HepG2 (cell line): Measurements from ENCODE around the gene ABHD3.

ENCODE experiments used
- ATF3 ChIP-seq: sonication (generic); formaldehyde crosslinking; IDR thresholded peaks from 2 replicates; pipeline ENCODE4 v1.4.0; 2020; ENCODE audit warnings: missing genetic modification reagents
- CTCF ChIP-seq: sonication (generic); formaldehyde crosslinking; IDR thresholded peaks from 2 replicates; pipeline ENCODE4 v1.5.0; 2020; ENCODE audit warnings: mild to moderate bottlenecking, missing genetic modification reagents, moderate library complexity

DNA sequence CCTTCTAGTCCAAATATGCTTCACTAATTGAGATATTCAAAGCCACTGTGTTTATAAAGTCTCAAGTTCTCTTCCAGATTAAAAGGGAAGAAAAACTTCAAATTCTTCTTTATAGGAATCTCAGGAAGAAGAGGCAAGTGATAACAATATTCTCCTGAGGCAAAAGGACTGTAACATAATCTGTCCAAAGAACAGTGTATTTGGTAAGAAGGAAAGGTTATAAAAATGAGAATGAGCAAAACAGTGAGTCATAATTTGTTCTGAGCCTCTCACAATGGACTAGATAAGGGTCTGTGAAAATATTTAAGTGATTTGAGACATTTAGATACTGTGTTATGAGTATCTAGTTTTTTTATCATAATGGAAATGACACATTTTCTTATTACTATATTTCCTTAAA is 48.2 kb downstream of the ABHD3 start:
- no peak for TF ChIP-seq CTCF
- TF ChIP-seq ATF3, result no peak
